ENCODE data around the gene NDUFS2.

GRCh38 chr1:161187311-161187710, 14.9 kb upstream of the NDUFS2 start:
- no peak for TF ChIP-seq EZH2 (IDR thresholded peaks at IDR 0.05)
- TF ChIP-seq POLR2AphosphoS5 (IDR thresholded peaks at IDR 0.05; ENCODE audit: borderline replicate concordance, low read depth, low read length) = no peak
- TF ChIP-seq FOXP2 (optimal IDR thresholded peaks at IDR 0.05; ENCODE audit: control extremely low read depth, extremely low read length, insufficient read depth) = no peak

Data from SK-N-MC (cell line).